Lower leg skin (tissue), 3 donors: Measurements from ENCODE around the gene ZFPM1.
A peak's percentile ranks its signal among the peaks of the same experiment; 100 is the strongest.

ENCODE experiments used
- CTCF ChIP-seq, 3 donors: fragments of 450-650 bp; IDR thresholded peaks; one replicate each; pipeline ENCODE4 v1.5.1; 2016; ENCODE audit warnings: antibody characterized with exemption in 3 of 3, mild to moderate bottlenecking in 3 of 3, moderate library complexity in 2 of 3
- POLR2A ChIP-seq, 2 donors: fragments of 450-650 bp; IDR thresholded peaks; one replicate each; pipeline ENCODE4 v1.6.1; 2016 to 2017; ENCODE audit warnings: antibody characterized with exemption in 2 of 2, mild to moderate bottlenecking in 1 of 2, moderate library complexity in 1 of 2

DNA sequence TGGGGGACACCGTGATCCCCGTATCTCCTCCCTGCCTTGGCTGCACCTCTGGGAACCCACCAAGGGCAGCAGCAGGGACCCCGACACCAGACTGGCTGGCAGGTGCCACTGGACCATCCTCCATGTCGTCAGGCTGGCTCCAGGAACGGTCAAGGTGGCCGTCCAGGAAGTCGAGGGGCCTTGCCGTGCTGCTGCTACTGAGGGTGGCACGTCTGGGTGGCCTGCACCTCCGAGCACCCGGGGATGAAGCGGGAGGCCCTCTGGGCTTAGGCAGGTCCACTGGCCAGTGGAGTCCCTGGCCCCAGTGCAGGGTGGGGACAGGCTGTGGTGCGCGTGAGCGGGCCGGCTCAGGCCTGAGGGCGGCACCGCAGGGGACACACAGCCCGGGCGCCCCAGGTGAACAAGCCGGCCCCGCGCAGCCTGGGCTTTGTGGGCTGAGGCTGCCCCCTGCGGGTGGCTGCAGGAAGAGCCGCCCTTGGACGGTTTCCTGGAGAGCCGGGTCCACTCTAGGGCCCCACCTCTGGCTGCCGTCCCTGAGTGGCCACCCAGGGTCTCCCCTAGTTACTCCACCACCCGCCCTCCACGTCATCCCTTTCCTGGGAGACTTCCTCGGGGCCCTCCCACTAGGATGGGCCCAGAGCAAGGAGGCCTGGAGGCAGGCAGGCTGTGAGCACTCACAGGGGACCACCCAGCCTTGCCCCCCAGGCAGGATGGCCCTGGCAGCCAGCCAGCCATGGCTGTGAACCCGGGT, 74.3 kb downstream of the ZFPM1 start:
- TF ChIP-seq CTCF (IDR thresholded peaks at IDR 0.05) (peak in 1 of 3 donors; percentile 8), POLR2A (IDR thresholded peaks at IDR 0.05) (no peak)
